ENCODE data around the gene ABCA5. TPM values are rescaled to one million over a fixed set of nuclear protein-coding genes. Genes with fewer than 3 reads are reported as not detected.
"Not testable (repeated sequence)": the region's sequence is repeated elsewhere in the genome, so short reads cannot be mapped to it uniquely, and the experiment has no call there.

Gene ABCA5
- polyA plus RNA-seq, 1 experiment: 8.1 TPM

DNA sequence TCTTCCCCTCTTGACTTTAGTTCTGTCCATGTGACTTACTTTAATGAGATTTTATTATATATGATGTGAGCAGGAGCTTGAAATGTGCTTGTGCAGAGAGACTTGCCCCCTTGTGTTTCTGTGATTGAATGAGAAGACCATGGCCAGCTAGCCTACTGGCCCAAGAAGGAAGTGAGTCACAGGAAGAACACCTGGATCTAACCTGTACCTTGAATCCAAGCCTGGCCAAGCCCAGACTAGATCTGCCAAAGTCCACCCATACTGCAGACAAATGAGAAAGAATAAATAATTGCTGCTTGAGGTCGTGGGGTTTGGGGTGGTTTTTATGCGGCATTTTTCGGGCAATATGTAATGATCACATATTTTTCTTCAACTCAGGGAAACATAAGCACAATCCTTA, 107.9 kb downstream of the ABCA5 start:
- CTCF ChIA-PET: no interaction called here
- H3K27ac ChIP-seq (ENCODE audit: low read depth, low read length): no peak overlapping the region
- H3K4me3 ChIP-seq (ENCODE audit: low read depth, low read length): no peak overlapping the region
- POLR2A ChIA-PET: no interaction called here
- no peaks in the 10 kb centered on the region for H3K27me3 ChIP-seq (ENCODE audit: control insufficient read depth, insufficient read depth, low read length)
- no peak for DNase-seq (ENCODE audit: low read depth, low spot score)
- no peak for TF ChIP-seq CTCF (IDR thresholded peaks at IDR 0.05; ENCODE audit: low read depth, low read length)
- H3K9me3 ChIP-seq (ENCODE audit: control insufficient read depth, insufficient read depth, low read length): no peaks in the 10 kb centered on the region

- no peaks in the 10 kb centered on the region for H3K27me3 ChIP-seq (ENCODE audit: control insufficient read depth, insufficient read depth, low read length)
- H3K27ac ChIP-seq (ENCODE audit: low read depth, low read length): no peak overlapping the region
- DNase-seq (ENCODE audit: low read depth, low spot score): no peak
- POLR2A ChIA-PET: no interaction called here
- H3K9me3 ChIP-seq (ENCODE audit: control insufficient read depth, insufficient read depth, low read length): peaks cover 2% of the 10 kb centered on the region; the same call in 1 of the 2 replicates
- no peak overlapping the region for H3K4me3 ChIP-seq (ENCODE audit: low read depth, low read length)
- CTCF ChIA-PET: interaction anchor here (0.7 kb wide), 1 partner anchor 21 kb away, joined by 4 read pairs; no protein-coding TSS in a partner anchor
- no peak for TF ChIP-seq CTCF (IDR thresholded peaks at IDR 0.05; ENCODE audit: low read depth, low read length)
Observed at GRCh38 chr17:69213059-69213813, 113.7 kb downstream of the ABCA5 start.

- Histone ChIP-seq H3K27me3 (ENCODE audit: control insufficient read depth, insufficient read depth, low read length) (no peaks in the 10 kb centered on the region), H3K9me3 (ENCODE audit: control insufficient read depth, insufficient read depth, low read length) (peaks cover 2% of the 10 kb centered on the region; the same call in 1 of the 2 replicates), H3K27ac (ENCODE audit: low read depth, low read length) (no peak overlapping the region), H3K4me3 (ENCODE audit: low read depth, low read length) (no peak overlapping the region)
- CTCF ChIA-PET: no interaction called here
- POLR2A ChIA-PET: no interaction called here
- TF ChIP-seq CTCF (IDR thresholded peaks at IDR 0.05; ENCODE audit: low read depth, low read length): no peak
- DNase-seq (ENCODE audit: low read depth, low spot score): no peak
Observed at GRCh38 chr17:69208640-69209039, 118.3 kb downstream of the ABCA5 start.

- POLR2A ChIA-PET: no interaction called here
- CTCF ChIA-PET: no interaction called here
- Histone ChIP-seq H3K4me3 (ENCODE audit: low read depth, low read length) (no peak overlapping the region), H3K27ac (ENCODE audit: low read depth, low read length) (no peak overlapping the region), H3K27me3 (ENCODE audit: control insufficient read depth, insufficient read depth, low read length) (no peaks in the 10 kb centered on the region), H3K9me3 (ENCODE audit: control insufficient read depth, insufficient read depth, low read length) (no peaks in the 10 kb centered on the region)
- TF ChIP-seq CTCF (IDR thresholded peaks at IDR 0.05; ENCODE audit: low read depth, low read length): no peak
- DNase-seq (ENCODE audit: low read depth, low spot score): no peak
Observed at GRCh38 chr17:69207151-69207550, 119.8 kb downstream of the ABCA5 start.

- Histone ChIP-seq H3K27me3 (ENCODE audit: control insufficient read depth, insufficient read depth, low read length) (no peaks in the 10 kb centered on the region), H3K4me3 (ENCODE audit: low read depth, low read length) (no peak overlapping the region), H3K27ac (ENCODE audit: low read depth, low read length) (no peak overlapping the region), H3K9me3 (ENCODE audit: control insufficient read depth, insufficient read depth, low read length) (peaks cover 9% of the 10 kb centered on the region; the same call in 1 of the 2 replicates)
- ChIA-PET CTCF (no interaction called here), POLR2A (no interaction called here)
- no peak for TF ChIP-seq CTCF (IDR thresholded peaks at IDR 0.05; ENCODE audit: low read depth, low read length)
- DNase-seq (ENCODE audit: low read depth, low spot score): no peak
Observed at GRCh38 chr17:69198238-69198637, 128.7 kb downstream of the ABCA5 start.

GRCh38 chr17:69196105-69196653, 130.8 kb downstream of the ABCA5 start:
- H3K9me3 ChIP-seq (ENCODE audit: control insufficient read depth, insufficient read depth, low read length); H3K27me3 ChIP-seq (ENCODE audit: control insufficient read depth, insufficient read depth, low read length); POLR2A ChIA-PET; H3K27ac ChIP-seq (ENCODE audit: low read depth, low read length); DNase-seq (ENCODE audit: low read depth, low spot score); CTCF ChIA-PET; H3K4me3 ChIP-seq (ENCODE audit: low read depth, low read length): not testable (repeated sequence)
